SH-SY5Y (cell line): ENCODE results near the gene UTP14A.

Experiments
- GATA2 ChIP-seq: IDR thresholded peaks from 2 replicates; pipeline ENCODE4 v1.6.1; 2011; ENCODE audit warnings: mild to moderate bottlenecking, low read depth, low read length
- GATA3 ChIP-seq: IDR thresholded peaks from 2 replicates; pipeline ENCODE4 v1.6.1; 2011; ENCODE audit warnings: low read depth, mild to moderate bottlenecking, low read length, moderate library complexity

DNA sequence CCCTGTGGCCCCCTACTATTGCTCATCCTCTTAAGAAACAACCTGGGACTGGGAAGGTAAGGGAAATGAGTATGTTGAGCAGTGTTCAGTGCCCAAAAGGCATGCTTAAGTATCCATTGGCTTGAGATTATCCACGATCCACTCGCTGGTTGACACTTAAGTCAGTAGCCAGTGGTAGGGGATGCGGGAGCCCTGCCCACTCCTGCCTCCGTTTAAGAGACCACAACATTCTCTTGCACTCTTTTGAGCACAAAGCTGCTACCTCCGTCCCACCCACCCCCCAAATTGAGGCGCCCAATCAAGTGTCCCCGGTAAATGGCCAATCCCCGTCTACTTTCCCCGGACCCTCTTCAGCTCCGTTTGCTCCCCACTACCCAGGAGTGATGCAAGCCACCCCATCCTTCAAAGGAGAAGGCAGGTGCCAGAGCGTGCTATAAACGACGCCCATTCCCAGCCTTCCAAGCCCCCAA lies 25.0 kb downstream of the UTP14A start:
- TF ChIP-seq GATA2 (no peak), GATA3 (no peak)
